ENCODE data around the gene ZBTB7C.

- no peak for TF ChIP-seq CTCF (IDR thresholded peaks at IDR 0.05; ENCODE audit: borderline replicate concordance, extremely low read depth, low read length, poor library complexity, severe bottlenecking)
- TF ChIP-seq EZH2 (IDR thresholded peaks at IDR 0.05; ENCODE audit: borderline replicate concordance, low read depth, low read length, severe bottlenecking) = no peak
Measured at GRCh38 chr18:48123941-48124340, 285.2 kb downstream of the ZBTB7C start.
